ENCODE measurements around the gene GLIS2.
A peak's percentile ranks its signal among the peaks of the same experiment; 100 is the strongest.

The GLIS2 gene

GRCh38 chr16:4371357-4372000 is 55.6 kb downstream of the GLIS2 start, which contains the start of gene VASN:
VASN (plus strand) TSS chr16:4371848; CDS start chr16:4380878, 9,030 bp downstream.
- peak; percentile 61 for DNase-seq (ENCODE audit: low spot score)

- DNase-seq (ENCODE audit: low spot score): no peak
Measured at GRCh38 chr16:4372001-4372577, 56.2 kb downstream of the GLIS2 start.

- no peak for DNase-seq (ENCODE audit: low spot score)
Measured at GRCh38 chr16:4372578-4373355, 56.9 kb downstream of the GLIS2 start.

- no peak for DNase-seq (ENCODE audit: low spot score)
Measured at GRCh38 chr16:4373356-4373908, 57.6 kb downstream of the GLIS2 start.

GRCh38 chr16:4373909-4374742 is 58.3 kb downstream of the GLIS2 start:
- DNase-seq (ENCODE audit: low spot score): no peak

- DNase-seq (ENCODE audit: low spot score): no peak
Measured at GRCh38 chr16:4375717-4376116, 59.9 kb downstream of the GLIS2 start.

- DNase-seq (ENCODE audit: low spot score): no peak
Measured at GRCh38 chr16:4376126-4376892, 60.4 kb downstream of the GLIS2 start.

- DNase-seq (ENCODE audit: low spot score): no peak
Measured at GRCh38 chr16:4376893-4377572, 61.2 kb downstream of the GLIS2 start.

GRCh38 chr16:4377573-4378154 is 61.8 kb downstream of the GLIS2 start:
- no peak for DNase-seq (ENCODE audit: low spot score)

- DNase-seq (ENCODE audit: low spot score): no peak
Measured at GRCh38 chr16:4378161-4378666, 62.3 kb downstream of the GLIS2 start.

- DNase-seq (ENCODE audit: low spot score): no peak
Measured at GRCh38 chr16:4378999-4379690, 63.3 kb downstream of the GLIS2 start.

- no peak for DNase-seq (ENCODE audit: low spot score)
Measured at GRCh38 chr16:4380119-4381063, 64.5 kb downstream of the GLIS2 start.

- no peak for DNase-seq (ENCODE audit: low spot score)
Measured at GRCh38 chr16:4381072-4381934, 65.4 kb downstream of the GLIS2 start.

GRCh38 chr16:4381935-4382794 is 66.3 kb downstream of the GLIS2 start:
- DNase-seq (ENCODE audit: low spot score): no peak

GRCh38 chr16:4382795-4383357 is 67.0 kb downstream of the GLIS2 start:
- no peak for DNase-seq (ENCODE audit: low spot score)
